Endothelial cell of umbilical vein (primary cell): Measurements from ENCODE around the gene FBN2. TPM values are rescaled to one million over a fixed set of nuclear protein-coding genes. Genes with fewer than 3 reads are reported as not detected.

Source experiments
- BruUV-seq: library from RNA; stranded (reverse); fragments of 400-500 nt; replicated peaks from 2 replicates; lab custom pipeline; 2021; lab: Mats Ljungman, UMichigan
- CTCF ChIA-PET: fragments of 300-600, 350-600 bp; sonication (Branson Sonifier 250); formaldehyde crosslinking; loops from one replicate; lab custom pipeline; 2021; ENCODE audit warnings: antibody characterized with exemption, inconsistent platforms; lab: Charles Lee
- POLR2A ChIA-PET: fragments of 300-600, 350-600 bp; sonication (Branson Sonifier 250); formaldehyde crosslinking; loops from one replicate; lab custom pipeline; 2021; ENCODE audit warnings: antibody characterized with exemption, inconsistent platforms; lab: Charles Lee
- DNase-seq: peaks from one replicate; pipeline ENCODE4 v3.0.0-alpha.2; 2011; ENCODE audit warnings: low read depth, low spot score
- FAIRE-seq: peaks from 2 replicates; lab custom pipeline; 2011; peaks lifted over from hg19 to GRCh38; lab: Jason Lieb, UNC
- H2AFZ ChIP-seq: 2 replicates; pipeline ENCODE4 v1.6.0; 2012; ENCODE audit warnings: low read depth, low read length, control low read depth, inconsistent platforms
- H3K27ac ChIP-seq: 2 replicates; pipeline ENCODE4 v1.5.1; 2011; ENCODE audit warnings: low read depth, mild to moderate bottlenecking, control low read depth, low read length, moderate library complexity; ENCODE audit not compliant: insufficient read depth
- H3K27me3 ChIP-seq, 2 experiments: 2 replicates each; pipeline versions ENCODE4 v1.6.0 to v1.6.1; 2011; ENCODE audit warnings: low read length in 2 of 2, mixed read lengths in 1 of 2; ENCODE audit not compliant: control insufficient read depth in 2 of 2, insufficient read depth in 2 of 2
- H3K36me3 ChIP-seq, 2 experiments: 2 replicates in 1 of 2; 3 replicates in 1 of 2; pipeline ENCODE4 v1.5.1; 2011; ENCODE audit warnings: low read length in 2 of 2, mild to moderate bottlenecking in 1 of 2, moderate library complexity in 1 of 2; ENCODE audit not compliant: control insufficient read depth in 2 of 2, insufficient read depth in 2 of 2; ENCODE audit errors: extremely low read depth in 1 of 2
- H3K4me1 ChIP-seq: 3 replicates; pipeline ENCODE4 v1.5.1; 2011; ENCODE audit warnings: mild to moderate bottlenecking, low read length; ENCODE audit not compliant: control insufficient read depth, insufficient read depth; ENCODE audit errors: extremely low read depth
- H3K4me2 ChIP-seq: 2 replicates; pipeline ENCODE4 v1.6.1; 2011; ENCODE audit warnings: low read length, control low read depth, mixed read lengths; ENCODE audit not compliant: insufficient read depth
- H3K4me3 ChIP-seq, 3 experiments: fragments of 200-600 bp in 1 of 3; sonication (generic), shearing (Covaris generic) in 1 of 3; replicated peaks in 1 of 3; 2 replicates each; pipeline ENCODE4 v1.5.1; 2011 to 2016; ENCODE audit warnings: control low read depth in 3 of 3, low read length in 3 of 3, mild to moderate bottlenecking in 2 of 3, inconsistent platforms in 1 of 3, low read depth in 1 of 3, moderate library complexity in 1 of 3; ENCODE audit not compliant: insufficient read depth in 1 of 3
- H3K79me2 ChIP-seq: 2 replicates; pipeline ENCODE4 v1.6.0; 2012; ENCODE audit warnings: low read length, inconsistent platforms; ENCODE audit not compliant: control insufficient read depth, insufficient read depth
- H3K9ac ChIP-seq: replicated peaks from 2 replicates; pipeline ENCODE3; 2011; ENCODE audit warnings: low read length, control low read depth; ENCODE audit not compliant: insufficient read depth; ENCODE audit errors: extremely low read depth
- H3K9me1 ChIP-seq: replicated peaks from 3 replicates; pipeline ENCODE4 v1.6.0; 2011; ENCODE audit warnings: mild to moderate bottlenecking, low read length; ENCODE audit not compliant: control insufficient read depth, insufficient read depth; ENCODE audit errors: extremely low read depth
- H3K9me3 ChIP-seq: replicated peaks from 2 replicates; pipeline ENCODE4 v1.5.1; 2012; ENCODE audit warnings: low read length, inconsistent platforms; ENCODE audit not compliant: control insufficient read depth, insufficient read depth
- H4K20me1 ChIP-seq: replicated peaks from 2 replicates; pipeline ENCODE3; 2011; ENCODE audit warnings: mild to moderate bottlenecking, low read length; ENCODE audit not compliant: control insufficient read depth, insufficient read depth; ENCODE audit errors: extremely low read depth
- CTCF ChIP-seq, 2 donors: IDR thresholded peaks; 1 replicate in 1 of 2; 2 replicates in 1 of 2; pipeline ENCODE4 v1.5.1; 2011; ENCODE audit warnings: low read length in 2 of 2, mild to moderate bottlenecking in 2 of 2, moderate library complexity in 2 of 2, control low read depth in 1 of 2, inconsistent platforms in 1 of 2, low read depth in 1 of 2; ENCODE audit not compliant: insufficient read depth in 1 of 2; ENCODE audit errors: extremely low read depth in 1 of 2
- EZH2 ChIP-seq: IDR thresholded peaks from 2 replicates; pipeline ENCODE4 v1.6.1; 2012; ENCODE audit warnings: borderline replicate concordance, low read depth, mild to moderate bottlenecking, moderate library complexity, low read length, inconsistent platforms; ENCODE audit not compliant: severe bottlenecking
- FOS ChIP-seq: IDR thresholded peaks from 2 replicates; pipeline ENCODE4 v1.6.1; 2011; ENCODE audit warnings: mild to moderate bottlenecking, low read length, moderate library complexity, borderline replicate concordance; ENCODE audit not compliant: insufficient read depth
- GATA2 ChIP-seq: IDR thresholded peaks from 2 replicates; pipeline ENCODE4 v1.7.0; 2011; ENCODE audit warnings: low read depth, mild to moderate bottlenecking, moderate library complexity, mixed read lengths, low read length; ENCODE audit not compliant: insufficient read length, insufficient read depth
- JUN ChIP-seq: IDR thresholded peaks from 2 replicates; pipeline ENCODE4 v1.6.1; 2011; ENCODE audit warnings: borderline replicate concordance, low read depth; ENCODE audit not compliant: insufficient read length, insufficient read depth
- MAX ChIP-seq: IDR thresholded peaks from 2 replicates; pipeline ENCODE4 v1.6.1; 2011; ENCODE audit not compliant: insufficient read depth, insufficient read length
- MYC ChIP-seq: IDR thresholded peaks from one replicate; pipeline ENCODE4 v1.6.1; 2011; ENCODE audit warnings: mild to moderate bottlenecking, low read depth, low read length
- POLR2A ChIP-seq: IDR thresholded peaks from 2 replicates; pipeline ENCODE4 v1.6.1; 2012; ENCODE audit warnings: low read depth, mild to moderate bottlenecking, control low read depth, low read length
- POLR2AphosphoS5 ChIP-seq: IDR thresholded peaks from 2 replicates; pipeline ENCODE4 v1.6.1; 2012; ENCODE audit warnings: low read depth, mild to moderate bottlenecking, control low read depth, low read length, moderate library complexity; ENCODE audit not compliant: insufficient read depth
- dilution Hi-C: fragments of 300-500 bp; cut with MboI; formaldehyde crosslinking; loops from one replicate; pipeline ENCODE4 v1.15.0; 2019; ENCODE audit warnings: low sequenced_read_pairs; ENCODE audit not compliant: extremely low pct_ligation_motif_present
- intact Hi-C: fragments of 100-400 bp; cut with micrococcal nuclease; formaldehyde crosslinking; loops from one replicate; pipeline ENCODE4 v1.10.0; 2022
- polyA plus RNA-seq, 4 experiments: library from polyadenylated mRNA; depleted of rRNA in 3 of 4; stranded (reverse) in 3 of 4; unstranded in 1 of 4; fragments of >200 nt; gene quantifications; 2 replicates each; pipeline versions ENCODE4 v1.2.1 to v1.2.3, GENCODE V29; 2011 to 2012; ENCODE audit warnings: missing spikeins in 1 of 4
- total RNA-seq: library from RNA; stranded (reverse); gene quantifications from 2 replicates; pipeline ENCODE4 v1.2.3, GENCODE V29; 2021

The FBN2 gene
- total and polyA plus RNA-seq, 2 donors (not counting 3 experiments of a cell fraction or from before 2014, with no cell fraction given), result 21.8 to 57.4 TPM

GRCh38 chr5:128406803-128407202 is 131.2 kb downstream of the FBN2 start:
- Histone ChIP-seq H3K36me3 (no peaks in the 10 kb centered on the region), H3K27me3 (peaks cover 0 to 1% of the 10 kb centered on the region in 2 experiments), H3K9me1 (no peaks in the 10 kb centered on the region), H3K4me2 (no peak overlapping the region), H2AFZ (no peak overlapping the region), H3K4me3 (no peak overlapping the region), H4K20me1 (no peaks in the 10 kb centered on the region), H3K27ac (no peak overlapping the region), H3K79me2 (no peaks in the 10 kb centered on the region), H3K9me3 (no peaks in the 10 kb centered on the region), H3K4me1 (peaks cover 16% of the 10 kb centered on the region), H3K9ac (no peak overlapping the region)
- no peak for FAIRE-seq
- TF ChIP-seq GATA2 (no peak), POLR2A (no peak), MYC (no peak)
- intact Hi-C loops (no loop called here), dilution Hi-C loops (no loop called here)
- POLR2A ChIA-PET, result no interaction called here
- DNase-seq, result no peak
- CTCF ChIA-PET, result no interaction called here
- BruUV-seq, result no TSS peak

GRCh38 chr5:128405159-128405558 is 132.9 kb downstream of the FBN2 start:
- no peaks in the 10 kb centered on the region for H3K36me3 ChIP-seq
- CTCF ChIA-PET, result no interaction called here
- no TSS peak for BruUV-seq

More at GRCh38 chr5:128405159-128405558, 132.9 kb downstream of the FBN2 start:
- Histone ChIP-seq H3K4me2 (no peak overlapping the region), H3K79me2 (no peaks in the 10 kb centered on the region), H3K4me3 (no peak overlapping the region), H3K4me1 (peaks cover 16% of the 10 kb centered on the region), H3K9ac (no peak overlapping the region), H2AFZ (no peak overlapping the region), H3K9me3 (no peaks in the 10 kb centered on the region), H4K20me1 (no peaks in the 10 kb centered on the region), H3K27me3 (no peaks in the 10 kb centered on the region), H3K27ac (no peak overlapping the region), H3K9me1 (no peaks in the 10 kb centered on the region)
- TF ChIP-seq CTCF (IDR thresholded peaks at IDR 0.05; ENCODE audit: extremely low read depth in 1 of 2, insufficient read depth in 1 of 2, low read depth in 1 of 2, low read length in 2 of 2), result no peak
- no peak for TF ChIP-seq JUN
- no peak for TF ChIP-seq MAX
- no peak for TF ChIP-seq GATA2
- TF ChIP-seq POLR2A, result no peak
- no peak for TF ChIP-seq MYC
- no peak for TF ChIP-seq POLR2AphosphoS5
- TF ChIP-seq EZH2, result no peak
- TF ChIP-seq FOS, result no peak
- FAIRE-seq (no peak), DNase-seq (no peak)
- dilution Hi-C loops (no loop called here), intact Hi-C loops (no loop called here)
- POLR2A ChIA-PET, result no interaction called here
